ENCODE measurements around the gene HEMGN. TPM values are rescaled to one million over a fixed set of nuclear protein-coding genes. Genes with fewer than 3 reads are reported as not detected.

Gene HEMGN
- total and polyA plus RNA-seq, 10 of the 15 experiments (the other 5 are each of a cell fraction or from before 2014, with no cell fraction given) = 0.03 to 0.28 (median 0.09) TPM; not detected in 4

DNA sequence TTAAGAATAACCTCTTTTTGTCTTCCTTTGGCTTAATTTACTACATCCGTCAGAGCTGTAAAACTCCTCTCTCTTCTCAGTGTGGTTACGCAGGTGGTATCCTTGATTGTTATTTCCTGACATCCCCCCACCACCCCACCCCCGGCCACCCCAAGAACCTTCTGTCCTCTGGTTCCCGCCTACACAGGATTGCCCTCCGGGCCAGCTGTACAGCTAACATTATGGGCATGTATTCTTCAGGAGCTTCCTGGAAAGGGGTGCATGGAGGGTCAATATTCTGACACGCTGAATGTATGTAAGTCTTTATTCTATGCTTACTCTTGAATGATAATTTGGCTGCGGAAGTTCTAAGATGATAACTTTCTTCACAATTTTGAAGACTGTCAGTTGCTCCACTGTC, 32.2 kb upstream of the HEMGN start:
- Histone ChIP-seq H3K27me3 (replicated peaks in 1 of 2; ENCODE audit: control insufficient read depth in 2 of 2, insufficient read depth in 2 of 2, low read length in 1 of 2) (no peaks in the 10 kb centered on the region; a peak in 1 of 4 replicates), H3K4me2 (ENCODE audit: control insufficient read depth, insufficient read depth) (no peak overlapping the region), H3K9ac (ENCODE audit: control insufficient read depth, insufficient read depth, low read length) (no peak overlapping the region), H3K4me3 (no peak overlapping the region), H3K27ac (ENCODE audit: control insufficient read depth, insufficient read depth) (no peak overlapping the region), H2AFZ (ENCODE audit: control insufficient read depth, low read depth, low read length) (no peak overlapping the region), H3K36me3 (ENCODE audit: control insufficient read depth in 2 of 2, insufficient read depth in 2 of 2, low read length in 1 of 2) (no peaks in the 10 kb centered on the region), H4K20me1 (ENCODE audit: control insufficient read depth, insufficient read depth) (no peaks in the 10 kb centered on the region), H3K79me2 (ENCODE audit: control insufficient read depth, insufficient read depth, low read length) (no peaks in the 10 kb centered on the region), H3K4me1 (ENCODE audit: control insufficient read depth, insufficient read depth, low read length) (no peaks in the 10 kb centered on the region), H3K9me3 (replicated peaks; ENCODE audit: control insufficient read depth, insufficient read depth, low read length) (no peaks in the 10 kb centered on the region)
- POLR2A ChIA-PET = no interaction called here
- BruUV-seq (replicated peaks) = no TSS peak
- RAD21 ChIA-PET (ENCODE audit: unreplicated experiment) = no interaction called here
- TF ChIP-seq GATAD2B (conservative IDR thresholded peaks at IDR 0.05; ENCODE audit: low read depth) = no peak
- TF ChIP-seq RFX5 (IDR thresholded peaks at IDR 0.05; ENCODE audit: low read depth, low read length) = no peak
- no peak for TF ChIP-seq RAD21 (IDR thresholded peaks at IDR 0.05; ENCODE audit: insufficient read depth, low read depth, low read length)
- no peak for TF ChIP-seq NFYB (IDR thresholded peaks at IDR 0.05; ENCODE audit: insufficient read depth, low read depth, low read length)
- TF ChIP-seq EP300 (IDR thresholded peaks at IDR 0.05; ENCODE audit: borderline replicate concordance in 1 of 2, control insufficient read depth in 1 of 2, low read depth in 2 of 2, low read length in 2 of 2) = no peak
- TF ChIP-seq KDM1A (IDR thresholded peaks at IDR 0.05; ENCODE audit: borderline replicate concordance) = no peak
- no peak for TF ChIP-seq SMAD5 (IDR thresholded peaks at IDR 0.05; ENCODE audit: low read depth)
- no peak for TF ChIP-seq MYC (IDR thresholded peaks at IDR 0.05; ENCODE audit: insufficient read depth, insufficient read length, insufficient replicate concordance, low read length, severe bottlenecking)
- no peak for TF ChIP-seq SREBF2 (IDR thresholded peaks at IDR 0.05; ENCODE audit: low read length)
- no peak for TF ChIP-seq CREM (IDR thresholded peaks at IDR 0.05; ENCODE audit: low read depth)
- TF ChIP-seq FOXK2 (IDR thresholded peaks at IDR 0.05) = no peak
- no peak for TF ChIP-seq SREBF1 (IDR thresholded peaks at IDR 0.05; ENCODE audit: low read length)
- TF ChIP-seq JUNB (IDR thresholded peaks at IDR 0.05) = no peak
- TF ChIP-seq NR2C2 (IDR thresholded peaks at IDR 0.05; ENCODE audit: borderline replicate concordance, control insufficient read depth, insufficient read length, low read depth) = no peak
- TF ChIP-seq, protein P1, sequence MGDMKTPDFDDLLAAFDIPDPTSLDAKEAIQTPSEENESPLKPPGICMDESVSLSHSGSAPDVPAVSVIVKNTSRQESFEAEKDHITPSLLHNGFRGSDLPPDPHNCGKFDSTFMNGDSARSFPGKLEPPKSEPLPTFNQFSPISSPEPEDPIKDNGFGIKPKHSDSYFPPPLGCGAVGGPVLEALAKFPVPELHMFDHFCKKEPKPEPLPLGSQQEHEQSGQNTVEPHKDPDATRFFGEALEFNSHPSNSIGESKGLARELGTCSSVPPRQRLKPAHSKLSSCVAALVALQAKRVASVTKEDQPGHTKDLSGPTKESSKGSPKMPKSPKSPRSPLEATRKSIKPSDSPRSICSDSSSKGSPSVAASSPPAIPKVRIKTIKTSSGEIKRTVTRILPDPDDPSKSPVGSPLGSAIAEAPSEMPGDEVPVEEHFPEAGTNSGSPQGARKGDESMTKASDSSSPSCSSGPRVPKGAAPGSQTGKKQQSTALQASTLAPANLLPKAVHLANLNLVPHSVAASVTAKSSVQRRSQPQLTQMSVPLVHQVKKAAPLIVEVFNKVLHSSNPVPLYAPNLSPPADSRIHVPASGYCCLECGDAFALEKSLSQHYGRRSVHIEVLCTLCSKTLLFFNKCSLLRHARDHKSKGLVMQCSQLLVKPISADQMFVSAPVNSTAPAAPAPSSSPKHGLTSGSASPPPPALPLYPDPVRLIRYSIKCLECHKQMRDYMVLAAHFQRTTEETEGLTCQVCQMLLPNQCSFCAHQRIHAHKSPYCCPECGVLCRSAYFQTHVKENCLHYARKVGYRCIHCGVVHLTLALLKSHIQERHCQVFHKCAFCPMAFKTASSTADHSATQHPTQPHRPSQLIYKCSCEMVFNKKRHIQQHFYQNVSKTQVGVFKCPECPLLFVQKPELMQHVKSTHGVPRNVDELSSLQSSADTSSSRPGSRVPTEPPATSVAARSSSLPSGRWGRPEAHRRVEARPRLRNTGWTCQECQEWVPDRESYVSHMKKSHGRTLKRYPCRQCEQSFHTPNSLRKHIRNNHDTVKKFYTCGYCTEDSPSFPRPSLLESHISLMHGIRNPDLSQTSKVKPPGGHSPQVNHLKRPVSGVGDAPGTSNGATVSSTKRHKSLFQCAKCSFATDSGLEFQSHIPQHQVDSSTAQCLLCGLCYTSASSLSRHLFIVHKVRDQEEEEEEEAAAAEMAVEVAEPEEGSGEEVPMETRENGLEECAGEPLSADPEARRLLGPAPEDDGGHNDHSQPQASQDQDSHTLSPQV (IDR thresholded peaks at IDR 0.05) = no peak
- no peak for ATAC-seq
- SMC1A ChIA-PET (ENCODE audit: uncharacterized antibody, unreplicated experiment) = no interaction called here
- intact Hi-C loops (cut with micrococcal nuclease; ENCODE audit: unreplicated experiment) = no loop called here
- in situ Hi-C loops (cut with MboI) = no loop called here
- DNase-seq (ENCODE audit: low read depth, low spot score) = no peak
- CTCF ChIA-PET = interaction anchor here (3.3 kb wide), 1 partner anchor 46 kb away, joined by 9 read pairs; no protein-coding TSS in a partner anchor
- no peak for FAIRE-seq
- 39% methylated on average over 7 of the region's 7 CpGs for WGBS (ENCODE audit: insufficient coverage, insufficient replicate concordance, low lambda C conversion rate, missing lambda C conversion rate)

All from GM12878 (cell line).